Epithelial cell of prostate (primary cell): ENCODE data around the gene ATPAF1.

Source experiments
- DNase-seq: peaks from one replicate; pipeline ENCODE4 v3.0.0-alpha.2; 2011; ENCODE audit warnings: low read depth, low spot score
- H3K27ac ChIP-seq: fragments of 450-650 bp; 2 replicates; pipeline ENCODE4 v1.5.1; 2017; ENCODE audit warnings: mild to moderate bottlenecking

ATPAF1 gene

GRCh38 chr1:46596846-46597245 lies 71.3 kb downstream of the ATPAF1 start:
- no peak for DNase-seq
- no peak overlapping the region for H3K27ac ChIP-seq

GRCh38 chr1:46596036-46596435 lies 72.1 kb downstream of the ATPAF1 start:
- H3K27ac ChIP-seq: no peak overlapping the region
- DNase-seq: no peak

- no peak overlapping the region for H3K27ac ChIP-seq
- no peak for DNase-seq
Observed at GRCh38 chr1:46595127-46595526, 73.0 kb downstream of the ATPAF1 start.

DNA sequence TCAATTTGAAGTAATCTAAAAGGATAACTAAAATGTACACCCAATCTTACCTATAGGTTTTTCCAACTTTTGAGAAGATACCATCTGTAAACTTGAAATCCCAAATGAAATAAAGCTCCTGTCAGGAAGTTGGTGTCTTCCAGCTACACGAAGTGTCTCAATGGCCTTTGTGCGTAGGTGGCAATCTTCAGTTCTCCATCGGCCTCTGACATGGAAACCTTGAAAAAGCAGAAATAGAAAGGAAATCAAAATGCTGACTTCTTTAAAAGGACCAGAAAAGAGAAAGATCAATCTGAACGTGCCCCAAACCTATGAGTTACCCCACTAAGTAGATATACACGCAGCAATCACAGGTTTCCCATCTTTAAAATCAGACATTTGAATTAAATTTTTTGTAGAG lies 74.1 kb downstream of the ATPAF1 start:
- no peak for DNase-seq
- H3K27ac ChIP-seq: no peak overlapping the region

DNA sequence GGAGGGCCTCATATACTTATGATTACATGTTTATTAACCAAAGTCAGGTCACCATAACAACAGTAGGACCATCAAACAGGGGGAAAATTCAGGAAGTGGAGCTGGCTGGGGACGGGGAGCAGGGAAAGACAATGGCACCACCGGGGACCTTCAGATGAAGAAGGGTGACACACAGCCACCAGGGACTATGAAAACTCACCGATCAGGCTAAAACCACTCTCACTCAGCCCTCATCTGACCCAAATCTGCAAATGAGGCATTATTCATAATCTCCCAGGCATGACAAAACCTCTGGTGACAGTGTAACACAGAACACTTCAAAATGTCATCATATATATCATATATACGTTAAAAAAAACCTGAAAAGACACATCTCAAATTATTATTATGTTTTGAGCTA lies 75.3 kb downstream of the ATPAF1 start:
- no peak for DNase-seq
- no peak overlapping the region for H3K27ac ChIP-seq

- H3K27ac ChIP-seq: no peak overlapping the region
- DNase-seq: no peak
Observed at GRCh38 chr1:46589529-46589928, 78.6 kb downstream of the ATPAF1 start.

DNA sequence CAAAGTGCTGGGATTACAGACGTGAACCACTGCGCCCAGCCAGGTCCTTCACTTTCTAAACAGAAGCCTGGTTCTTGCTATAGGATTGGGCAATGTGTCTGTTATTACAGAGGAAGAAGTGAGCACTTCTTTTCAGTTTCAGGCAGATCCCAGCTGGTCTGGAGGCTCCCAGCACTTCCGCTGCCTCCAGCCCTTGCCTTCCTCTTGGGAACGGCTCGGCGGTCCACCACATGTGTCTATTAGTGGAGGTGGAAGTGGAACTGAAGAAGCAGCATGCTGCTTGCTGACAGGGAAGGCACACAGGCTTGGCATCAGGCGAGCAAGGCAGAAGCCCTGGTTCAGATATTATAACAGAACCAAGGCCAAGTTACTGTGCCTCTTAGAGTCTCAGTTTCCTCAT lies 81.1 kb downstream of the ATPAF1 start:
- H3K27ac ChIP-seq: no peak overlapping the region
- no peak for DNase-seq

DNA sequence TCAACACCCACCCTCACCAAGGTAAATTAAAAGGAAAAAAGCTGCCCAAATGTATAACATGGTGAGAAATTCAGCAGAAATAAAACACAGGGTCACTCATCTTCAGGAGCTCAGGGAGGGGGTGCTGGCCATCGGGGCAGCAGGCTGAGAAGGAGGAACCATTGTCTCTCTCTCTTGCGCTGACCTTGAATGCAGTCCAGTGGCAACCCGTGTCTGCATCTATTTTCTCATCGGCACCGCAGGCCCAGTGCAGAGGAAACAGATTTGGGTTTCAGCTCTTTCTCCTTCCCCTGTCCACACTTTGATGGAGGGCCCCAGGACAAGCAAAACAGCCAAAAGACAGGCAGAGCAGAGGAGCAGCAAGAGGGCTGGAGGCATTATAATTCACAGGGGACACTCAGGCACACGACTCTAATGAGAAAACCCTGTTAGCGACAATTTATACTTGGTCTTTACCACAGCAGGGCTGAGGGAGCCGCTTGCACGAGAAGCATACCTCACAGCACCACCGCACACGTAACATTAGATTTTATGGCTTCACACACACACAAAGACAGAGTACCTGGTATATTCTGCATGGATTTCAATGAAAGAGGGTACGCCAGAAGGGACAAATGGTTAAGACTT lies 82.7 kb downstream of the ATPAF1 start:
- H3K27ac ChIP-seq: no peak overlapping the region
- no peak for DNase-seq

GRCh38 chr1:46583494-46583893 lies 84.7 kb downstream of the ATPAF1 start:
- H3K27ac ChIP-seq: no peak overlapping the region
- no peak for DNase-seq

- no peak for DNase-seq
- no peak overlapping the region for H3K27ac ChIP-seq
Observed at GRCh38 chr1:46582972-46583371, 85.2 kb downstream of the ATPAF1 start.
